GM19372 (cell line): Measurements from ENCODE around the gene NEU1.
"Not testable (repeated sequence)": the region's sequence is repeated elsewhere in the genome, so short reads cannot be mapped to it uniquely, and the experiment has no call there.

Source experiments
- ATAC-seq: cut with Tn5 transposase; IDR thresholded peaks from one replicate; pipeline ENCODE4 v1.9.1; 2021; ENCODE audit warnings: mild to moderate bottlenecking, low read depth, moderate library complexity; ENCODE audit not compliant: unreplicated experiment

NEU1 gene

GRCh38 chr6:31875877-31876276 lies 13.3 kb upstream of the NEU1 start:
- no peak for ATAC-seq

GRCh38 chr6:31874836-31875572 lies 12.4 kb upstream of the NEU1 start:
- no peak for ATAC-seq

GRCh38 chr6:31874084-31874670 lies 11.6 kb upstream of the NEU1 start:
- ATAC-seq = no peak

- no peak for ATAC-seq
Observed at GRCh38 chr6:31871046-31871659, 8.5 kb upstream of the NEU1 start.

GRCh38 chr6:31870385-31870921 lies 7.8 kb upstream of the NEU1 start:
- ATAC-seq = no peak

GRCh38 chr6:31869343-31869742 lies 6.7 kb upstream of the NEU1 start:
- ATAC-seq = no peak

GRCh38 chr6:31868658-31868971 lies 6.0 kb upstream of the NEU1 start:
- ATAC-seq = not testable (repeated sequence)

GRCh38 chr6:31865205-31866118 lies 2.8 kb upstream of the NEU1 start:
- ATAC-seq = no peak

GRCh38 chr6:31864818-31865204 lies 2.2 kb upstream of the NEU1 start:
- ATAC-seq = no peak

GRCh38 chr6:31864123-31864562 lies 1.5 kb upstream of the NEU1 start:
- ATAC-seq = not testable (repeated sequence)

- ATAC-seq = no peak
Observed at GRCh38 chr6:31861919-31862343, 690 bp downstream of the NEU1 start.

GRCh38 chr6:31861150-31861549 lies 1.5 kb downstream of the NEU1 start:
- no peak for ATAC-seq

- ATAC-seq = no peak
Observed at GRCh38 chr6:31860349-31860748, 2.3 kb downstream of the NEU1 start.

- no peak for ATAC-seq
Observed at GRCh38 chr6:31859923-31860322, 2.7 kb downstream of the NEU1 start.

GRCh38 chr6:31858707-31859106 lies 3.9 kb downstream of the NEU1 start:
- no peak for ATAC-seq

- ATAC-seq = not testable (repeated sequence)
Observed at GRCh38 chr6:31857774-31858173, 4.8 kb downstream of the NEU1 start.

- ATAC-seq = not testable (repeated sequence)
Observed at GRCh38 chr6:31851980-31852718, 10.5 kb downstream of the NEU1 start.

- no peak for ATAC-seq
Observed at GRCh38 chr6:31851485-31851832, 11.2 kb downstream of the NEU1 start.

GRCh38 chr6:31850765-31851484 lies 11.7 kb downstream of the NEU1 start:
- no peak for ATAC-seq
